PC-3 (cell line): ENCODE measurements around the gene SMCO1. TPM values are rescaled to one million over a fixed set of nuclear protein-coding genes. Genes with fewer than 3 reads are reported as not detected.

Experiments
- ATAC-seq: fragments of 200-7000 bp; cut with Tn5 transposase; 2 replicates; pipeline ENCODE4 v1.9.1; 2020; ENCODE audit warnings: mild to moderate bottlenecking, moderate library complexity
- BruUV-seq: library from RNA; stranded (reverse); fragments of 400-500 nt; replicated peaks from 2 replicates; lab custom pipeline; 2021; lab: Mats Ljungman, UMichigan
- CTCF ChIA-PET: fragments of 300-600 bp; sonication (Branson Sonifier 250); formaldehyde crosslinking; loops from one replicate; lab custom pipeline; 2022; ENCODE audit warnings: antibody characterized with exemption; lab: Charles Lee
- POLR2A ChIA-PET: fragments of 300-600 bp; sonication (Branson Sonifier 250); formaldehyde crosslinking; loops from one replicate; lab custom pipeline; 2022; ENCODE audit warnings: antibody characterized with exemption; ENCODE audit not compliant: unreplicated experiment; lab: Charles Lee
- DNase-seq: peaks from one replicate; pipeline ENCODE4 v3.0.0-alpha.2; 2015
- H2AFZ ChIP-seq: fragments of 300-600 bp; sonication (generic); 2 replicates; pipeline ENCODE4 v1.6.0; 2016; ENCODE audit warnings: antibody characterized with exemption, low read length
- H3F3A ChIP-seq: fragments of 300-600 bp; sonication (generic); one replicate; pipeline ENCODE4 v1.6.0; 2017; ENCODE audit warnings: antibody characterized with exemption, low read length, control low read depth, mild to moderate bottlenecking; ENCODE audit not compliant: unreplicated experiment
- H3K27ac ChIP-seq: fragments of 300-600 bp; sonication (generic); 2 replicates; pipeline ENCODE4 v1.5.1; 2016; ENCODE audit warnings: mild to moderate bottlenecking, low read length
- H3K27me3 ChIP-seq: fragments of 300-600 bp; sonication (generic); 2 replicates; pipeline ENCODE4 v1.6.1; 2016; ENCODE audit warnings: low read length, mixed read lengths
- H3K36me3 ChIP-seq: fragments of 300-600 bp; sonication (generic); 2 replicates; pipeline ENCODE4 v1.6.1; 2016; ENCODE audit warnings: low read depth, mixed run types, low read length, mixed read lengths
- H3K4me1 ChIP-seq: fragments of 300-600 bp; sonication (generic); 2 replicates; pipeline ENCODE4 v1.5.1; 2016; ENCODE audit warnings: low read length; ENCODE audit not compliant: insufficient read depth
- H3K4me2 ChIP-seq: fragments of 300-600 bp; sonication (generic); 2 replicates; pipeline ENCODE4 v1.6.0; 2016; ENCODE audit warnings: low read length
- H3K4me3 ChIP-seq: fragments of 300-600 bp; sonication (generic); 2 replicates; pipeline ENCODE4 v1.5.1; 2016; ENCODE audit warnings: mild to moderate bottlenecking, low read length, mixed read lengths
- H3K79me2 ChIP-seq: fragments of 300-600 bp; sonication (generic); 2 replicates; pipeline ENCODE4 v1.6.1; 2017; ENCODE audit warnings: low read length, mixed read lengths
- H3K9ac ChIP-seq: fragments of 300-600 bp; sonication (generic); 2 replicates; pipeline ENCODE4 v1.6.0; 2016; ENCODE audit warnings: mild to moderate bottlenecking, low read length
- H3K9me2 ChIP-seq: fragments of 300-600 bp; sonication (generic); replicated peaks from 2 replicates; pipeline ENCODE4 v1.6.1; 2016; ENCODE audit warnings: mixed run types, low read length, mixed read lengths
- H3K9me3 ChIP-seq: fragments of 300-600 bp; sonication (generic); 2 replicates; pipeline ENCODE4 v1.6.1; 2016; ENCODE audit warnings: low read length, mixed read lengths
- H4K20me1 ChIP-seq: fragments of 300-600 bp; sonication (generic); 2 replicates; pipeline ENCODE4 v1.6.1; 2016; ENCODE audit warnings: low read length, mixed read lengths
- CTCF ChIP-seq: fragments of 300-600 bp; sonication (generic); conservative IDR thresholded peaks from 2 replicates; pipeline ENCODE4 v1.5.1; 2017; ENCODE audit warnings: antibody characterized with exemption, low read depth, mild to moderate bottlenecking, low read length
- EZH2 ChIP-seq: fragments of 300-600 bp; sonication (generic); IDR thresholded peaks from one replicate; pipeline ENCODE4 v1.6.1; 2017; ENCODE audit warnings: antibody characterized with exemption, mild to moderate bottlenecking, low read length; ENCODE audit not compliant: unreplicated experiment
- EZH2phosphoT487 ChIP-seq: fragments of 300-600 bp; sonication (generic); IDR thresholded peaks from 2 replicates; pipeline ENCODE4 v1.6.1; 2018; ENCODE audit warnings: mild to moderate bottlenecking, antibody characterized with exemption, low read length, borderline replicate concordance
- intact Hi-C: fragments of 100-400 bp; cut with micrococcal nuclease; formaldehyde crosslinking; loops from 2 replicates; pipeline ENCODE4 v1.9.0; 2023
- total RNA-seq: library from RNA; depleted of rRNA; stranded (reverse); fragments of >200 nt; gene quantifications from 2 replicates; pipeline ENCODE4 v1.2.3, GENCODE V29; 2014

Gene SMCO1
- total RNA-seq, 1 experiment from 2014 or later = not detected

DNA sequence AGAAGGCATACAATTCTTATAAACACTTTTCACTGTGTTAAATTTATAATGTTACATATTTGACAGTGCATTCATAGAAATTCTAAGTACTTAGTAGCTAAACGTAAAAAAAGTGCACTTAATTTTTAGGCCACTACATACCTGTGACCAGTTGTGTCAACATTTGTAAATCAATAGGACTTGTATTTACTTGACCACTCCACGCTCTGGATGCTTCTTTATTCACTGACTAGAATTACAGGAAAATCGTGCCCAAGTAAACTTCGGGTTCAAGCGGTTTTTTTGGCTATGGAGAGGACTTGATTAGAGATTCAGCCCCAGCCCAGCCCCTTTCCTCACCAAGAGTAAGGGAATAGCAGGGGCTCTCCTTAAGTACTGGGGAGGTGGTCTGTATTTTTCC lies 31.4 kb upstream of the SMCO1 start:
- BruUV-seq = no TSS peak
- Histone ChIP-seq H2AFZ (no peak overlapping the region), H3K4me2 (no peak overlapping the region), H3F3A (no peaks in the 10 kb centered on the region), H4K20me1 (no peaks in the 10 kb centered on the region), H3K36me3 (no peaks in the 10 kb centered on the region), H3K4me3 (no peak overlapping the region), H3K9me2 (no peaks in the 10 kb centered on the region), H3K79me2 (no peaks in the 10 kb centered on the region), H3K9ac (no peak overlapping the region), H3K4me1 (no peaks in the 10 kb centered on the region), H3K27ac (no peak overlapping the region), H3K27me3 (no peaks in the 10 kb centered on the region), H3K9me3 (no peaks in the 10 kb centered on the region)
- ATAC-seq (no peak), DNase-seq (no peak)
- CTCF ChIA-PET = no interaction called here
- POLR2A ChIA-PET = no interaction called here
- intact Hi-C loops = no loop called here
- TF ChIP-seq CTCF (no peak), EZH2phosphoT487 (no peak), EZH2 (no peak)

DNA sequence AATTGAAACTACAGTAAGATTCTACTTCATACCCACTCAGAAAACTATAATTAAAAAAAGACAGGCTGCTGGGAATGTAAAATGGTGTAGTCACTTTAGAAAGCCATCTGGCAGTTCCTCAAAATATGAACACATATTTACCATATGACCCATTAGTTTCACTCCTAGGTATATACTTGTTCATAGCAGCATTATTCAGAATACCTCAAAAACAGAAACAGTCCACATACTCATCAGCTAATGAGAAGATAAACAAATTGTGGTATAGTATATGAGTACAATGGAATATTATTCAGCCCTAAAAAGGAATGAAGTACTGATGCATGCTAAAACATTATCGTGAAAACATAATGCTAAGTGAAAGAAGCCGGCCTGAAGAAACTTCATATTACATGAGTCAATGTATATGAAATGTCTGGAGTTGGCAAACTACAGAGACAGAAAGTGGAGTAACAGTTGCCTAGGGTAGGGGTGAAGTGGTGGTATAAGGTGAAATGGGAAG lies 29.4 kb upstream of the SMCO1 start:
- ChIA-PET CTCF (no interaction called here), POLR2A (no interaction called here)
- no peak overlapping the region for H2AFZ ChIP-seq
- no peak overlapping the region for H3K9ac ChIP-seq
- no peaks in the 10 kb centered on the region for H3F3A ChIP-seq
- no peaks in the 10 kb centered on the region for H3K36me3 ChIP-seq
- no peaks in the 10 kb centered on the region for H3K9me2 ChIP-seq
- ATAC-seq (no peak), DNase-seq (no peak)
- no peak overlapping the region for H3K4me3 ChIP-seq
- intact Hi-C loops = no loop called here
- no peaks in the 10 kb centered on the region for H3K79me2 ChIP-seq
- TF ChIP-seq EZH2 (no peak), EZH2phosphoT487 (no peak), CTCF (no peak)
- H3K27ac ChIP-seq = no peak overlapping the region
- no peaks in the 10 kb centered on the region for H3K27me3 ChIP-seq
- no TSS peak for BruUV-seq
- no peaks in the 10 kb centered on the region for H4K20me1 ChIP-seq
- H3K4me2 ChIP-seq = no peak overlapping the region
- no peaks in the 10 kb centered on the region for H3K4me1 ChIP-seq
- H3K9me3 ChIP-seq = no peaks in the 10 kb centered on the region

GRCh38 chr3:196541684-196542445 lies 26.7 kb upstream of the SMCO1 start:
- no peaks in the 10 kb centered on the region for H3K79me2 ChIP-seq
- no peaks in the 10 kb centered on the region for H3K9me2 ChIP-seq
- no peaks in the 10 kb centered on the region for H3F3A ChIP-seq
- POLR2A ChIA-PET = interaction anchor here (0.6 kb wide), 1 partner anchor 27 kb away, joined by 4 read pairs; the partner anchor contains the start of gene FBXO45
- H3K9me3 ChIP-seq = no peaks in the 10 kb centered on the region
- no peak for ATAC-seq
- no peak overlapping the region for H3K9ac ChIP-seq
- no peaks in the 10 kb centered on the region for H4K20me1 ChIP-seq
- no TSS peak for BruUV-seq
- no peak overlapping the region for H3K27ac ChIP-seq
- intact Hi-C loops = no loop called here
- H3K36me3 ChIP-seq = no peaks in the 10 kb centered on the region
- CTCF ChIA-PET = interaction anchor here (0.6 kb wide), 1 partner anchor 9 kb away, joined by 5 read pairs; no protein-coding TSS in a partner anchor
- TF ChIP-seq EZH2 = no peak
- no peak for TF ChIP-seq CTCF
- TF ChIP-seq EZH2phosphoT487 = no peak
- no peak overlapping the region for H3K4me2 ChIP-seq
- H3K4me1 ChIP-seq = no peaks in the 10 kb centered on the region
- H3K27me3 ChIP-seq = no peaks in the 10 kb centered on the region
- DNase-seq = no peak
- no peak overlapping the region for H3K4me3 ChIP-seq
- H2AFZ ChIP-seq = no peak overlapping the region
